Natural killer cell (primary cell): ENCODE measurements around the gene SLC24A2. TPM values are rescaled to one million over a fixed set of nuclear protein-coding genes. Genes with fewer than 3 reads are reported as not detected.

ENCODE experiments used
- ATAC-seq, 3 donors: fragments of 150-1000 bp in 2 of 3; fragments of 200-7000 bp in 1 of 3; cut with Tn5 transposase; 1 replicate in 1 of 3; 2 replicates in 2 of 3; pipeline ENCODE4 v1.10.0; 2021; ENCODE audit warnings: mild to moderate bottlenecking in 2 of 3, moderate library complexity in 2 of 3
- DNase-seq, 2 donors: peaks; one replicate each; pipeline versions ENCODE4 v3.0.0 to v3.0.0-alpha.2; 2013 to 2021; ENCODE audit warnings: mixed read lengths in 1 of 2
- H3K27ac ChIP-seq: one replicate; pipeline ENCODE4 v1.5.1; 2013; ENCODE audit warnings: mild to moderate bottlenecking, low read length
- H3K27me3 ChIP-seq: one replicate; pipeline ENCODE4 v1.6.1; 2013; ENCODE audit warnings: low read length; ENCODE audit not compliant: control insufficient read depth, insufficient read depth
- H3K36me3 ChIP-seq: one replicate; pipeline ENCODE4 v1.6.1; 2013; ENCODE audit warnings: low read length; ENCODE audit not compliant: control insufficient read depth, insufficient read depth
- H3K4me1 ChIP-seq: one replicate; pipeline ENCODE4 v1.6.1; 2013; ENCODE audit warnings: low read length; ENCODE audit not compliant: control insufficient read depth, insufficient read depth
- H3K4me3 ChIP-seq: one replicate; pipeline ENCODE4 v1.5.1; 2013; ENCODE audit warnings: low read length
- H3K9me3 ChIP-seq: one replicate; pipeline ENCODE4 v1.6.1; 2013; ENCODE audit warnings: low read length; ENCODE audit not compliant: control insufficient read depth, insufficient read depth
- H3K27ac Mint-ChIP-seq, 2 donors: one replicate each; pipeline ENCODE4 v1.8.0; 2022; ENCODE audit warnings: mild to moderate bottlenecking in 2 of 2, mixed read lengths in 2 of 2, moderate library complexity in 1 of 2
- H3K27me3 Mint-ChIP-seq, 2 donors: one replicate each; pipeline ENCODE4 v1.8.0; 2022; ENCODE audit warnings: low read depth in 2 of 2, mixed read lengths in 2 of 2
- H3K36me3 Mint-ChIP-seq: one replicate; pipeline ENCODE4 v1.8.0; 2022; ENCODE audit warnings: mixed read lengths
- H3K4me1 Mint-ChIP-seq, 2 donors: one replicate each; pipeline ENCODE4 v1.8.0; 2022; ENCODE audit warnings: mixed read lengths in 2 of 2
- H3K4me3 Mint-ChIP-seq: one replicate; pipeline ENCODE4 v1.8.0; 2022; ENCODE audit warnings: mild to moderate bottlenecking, moderate library complexity, mixed read lengths
- H3K9me3 Mint-ChIP-seq, 2 donors: one replicate each; pipeline ENCODE4 v1.8.0; 2022; ENCODE audit warnings: mixed read lengths in 2 of 2
- CTCF ChIP-seq: fragments of 200-600 bp; IDR thresholded peaks from one replicate; pipeline ENCODE4 v1.8.0; 2022; ENCODE audit warnings: antibody characterized with exemption
- WGBS: methylation state at CpG from one replicate; pipeline ENCODE4 v1.1.7; 2013; ENCODE audit warnings: missing lambda C conversion rate; ENCODE audit not compliant: insufficient coverage; 5-methylcytosine and 5-hydroxymethylcytosine counted together
- intact Hi-C: fragments of 100-400 bp; cut with micrococcal nuclease; formaldehyde crosslinking; loops from one replicate; pipeline ENCODE4 v1.14.2; 2022
- total RNA-seq, 4 donors: library from RNA; stranded (reverse); fragments of 120-200 nt in 1 of 4; gene quantifications; one replicate each; pipeline versions ENCODE4 v1.2.3 to v1.2.4, GENCODE V29; 2013 to 2022

The SLC24A2 gene
- total RNA-seq, 3 donors from 2014 or later (not counting 1 experiment from before 2014, with no cell fraction given): 0.15 TPM; not detected in 2

GRCh38 chr9:19788152-19788551, 685 bp downstream of the SLC24A2 start:
- Histone ChIP-seq H3K27me3 (peaks cover 9% of the 10 kb centered on the region), H3K4me1 (no peaks in the 10 kb centered on the region), H3K27ac (no peak overlapping the region), H3K36me3 (no peaks in the 10 kb centered on the region), H3K4me3 (no peak overlapping the region), H3K9me3 (no peaks in the 10 kb centered on the region)
- TF ChIP-seq CTCF: no peak
- WGBS: 3% methylated on average over 24 of the region's 24 CpGs
- no peak overlapping the region for H3K27ac Mint-ChIP-seq
- DNase-seq (no peak), ATAC-seq (no peak)
- H3K4me3 Mint-ChIP-seq: no peak overlapping the region
- intact Hi-C loops: no loop called here
- H3K36me3 Mint-ChIP-seq: no peaks in the 10 kb centered on the region
- H3K4me1 Mint-ChIP-seq: no peaks in the 10 kb centered on the region
- H3K9me3 Mint-ChIP-seq: no peaks in the 10 kb centered on the region
- H3K27me3 Mint-ChIP-seq: peaks cover 15 to 34% of the 10 kb centered on the region in 2 donors

- DNase-seq: no peak
- no peak for TF ChIP-seq CTCF
- Histone ChIP-seq H3K27ac (no peak overlapping the region), H3K27me3 (peaks cover 9% of the 10 kb centered on the region), H3K36me3 (no peaks in the 10 kb centered on the region), H3K4me1 (no peaks in the 10 kb centered on the region), H3K9me3 (no peaks in the 10 kb centered on the region), H3K4me3 (no peak overlapping the region)
- Mint-ChIP-seq H3K4me1 (no peaks in the 10 kb centered on the region), H3K27me3 (peaks cover 15 to 34% of the 10 kb centered on the region in 2 donors), H3K27ac (no peak overlapping the region), H3K36me3 (no peaks in the 10 kb centered on the region), H3K4me3 (no peak overlapping the region), H3K9me3 (no peaks in the 10 kb centered on the region)
- WGBS: 33% methylated on average over 2 of the region's 4 CpGs
- ATAC-seq: no peak
- intact Hi-C loops: no loop called here
Observed at GRCh38 chr9:19787672-19788071, 1.2 kb downstream of the SLC24A2 start.

- peaks cover 9% of the 10 kb centered on the region for H3K27me3 ChIP-seq
- no peak overlapping the region for H3K4me3 Mint-ChIP-seq
- no peaks in the 10 kb centered on the region for H3K36me3 Mint-ChIP-seq
- TF ChIP-seq CTCF: no peak
- no peak overlapping the region for H3K4me3 ChIP-seq
- H3K36me3 ChIP-seq: no peaks in the 10 kb centered on the region
- no peak overlapping the region for H3K27ac Mint-ChIP-seq
- H3K4me1 Mint-ChIP-seq: no peaks in the 10 kb centered on the region
- 100% methylated on average over 1 of the region's 1 CpG for WGBS
- H3K9me3 Mint-ChIP-seq: no peaks in the 10 kb centered on the region
- H3K9me3 ChIP-seq: no peaks in the 10 kb centered on the region
- DNase-seq (no peak), ATAC-seq (no peak)
- intact Hi-C loops: no loop called here
- no peak overlapping the region for H3K27ac ChIP-seq
- H3K4me1 ChIP-seq: no peaks in the 10 kb centered on the region
- peaks cover 10 to 26% of the 10 kb centered on the region in 2 donors for H3K27me3 Mint-ChIP-seq
Observed at GRCh38 chr9:19785230-19785629, 3.6 kb downstream of the SLC24A2 start.

GRCh38 chr9:19784136-19784535, 4.7 kb downstream of the SLC24A2 start:
- WGBS: 82% methylated on average over 4 of the region's 4 CpGs
- H3K9me3 ChIP-seq: no peaks in the 10 kb centered on the region
- H3K4me1 ChIP-seq: no peaks in the 10 kb centered on the region
- H3K36me3 Mint-ChIP-seq: no peaks in the 10 kb centered on the region
- H3K4me1 Mint-ChIP-seq: no peaks in the 10 kb centered on the region
- no peak overlapping the region for H3K27ac ChIP-seq
- intact Hi-C loops: no loop called here
- no peak overlapping the region for H3K27ac Mint-ChIP-seq
- ATAC-seq: no peak
- no peaks in the 10 kb centered on the region for H3K36me3 ChIP-seq
- no peak overlapping the region for H3K4me3 ChIP-seq
- H3K9me3 Mint-ChIP-seq: no peaks in the 10 kb centered on the region
- no peak overlapping the region for H3K4me3 Mint-ChIP-seq
- H3K27me3 ChIP-seq: peaks cover 3% of the 10 kb centered on the region
- TF ChIP-seq CTCF: no peak
- peaks cover 2 to 26% of the 10 kb centered on the region in 2 donors for H3K27me3 Mint-ChIP-seq
- DNase-seq: no peak
